K562 (cell line): ENCODE measurements around the gene C22orf39. TPM values are rescaled to one million over a fixed set of nuclear protein-coding genes. Genes with fewer than 3 reads are reported as not detected.
A peak's percentile ranks its signal among the peaks of the same experiment; 100 is the strongest.

ENCODE experiments used
- CBX8 ChIP-seq: fragments of 200-600 bp; sonication (generic); IDR thresholded peaks from 2 replicates; pipeline ENCODE4 v1.6.1; 2012; ENCODE audit warnings: borderline replicate concordance, mixed run types, low read depth, mild to moderate bottlenecking, moderate library complexity, mixed read lengths, low read length, control low read depth, inconsistent platforms; ENCODE audit not compliant: poor library complexity, severe bottlenecking; ENCODE audit errors: extremely low read depth
- DNMT1 ChIP-seq: fragments of 450-650 bp; IDR thresholded peaks from 2 replicates; pipeline ENCODE4 v1.6.1; 2016; ENCODE audit warnings: antibody characterized with exemption, mild to moderate bottlenecking
- FOXA3 ChIP-seq, 2 experiments: fragments of 450-650 bp in 1 of 2; sonication (generic) in 1 of 2; formaldehyde crosslinking; IDR thresholded peaks in 1 of 2; conservative IDR thresholded peaks in 1 of 2; 2 replicates each; pipeline versions ENCODE4 v1.4.0 to v1.8.0; 2020 to 2022; ENCODE audit warnings: mild to moderate bottlenecking in 2 of 2, missing genetic modification reagents in 1 of 2
- PRPF4 ChIP-seq: fragments of 200-400 bp; formaldehyde crosslinking; IDR thresholded peaks from one replicate; pipeline ENCODE4 v1.6.1; 2017; ENCODE audit warnings: low read length, low read depth, mild to moderate bottlenecking; ENCODE audit not compliant: insufficient read depth, poor library complexity, severe bottlenecking
- PYGO2 ChIP-seq: fragments of 450-650 bp; IDR thresholded peaks from 2 replicates; pipeline ENCODE4 v1.6.1; 2016; ENCODE audit warnings: mild to moderate bottlenecking, missing genetic modification characterization, moderate library complexity, missing compliant biosample characterization
- RFX5 ChIP-seq: IDR thresholded peaks from 2 replicates; pipeline ENCODE4 v1.6.1; 2011; ENCODE audit warnings: low read depth, mild to moderate bottlenecking, improper control_type of control experiment, low read length
- SMAD1 ChIP-seq: fragments of 150-350 bp; IDR thresholded peaks from 2 replicates; pipeline ENCODE4 v1.6.1; 2014; ENCODE audit warnings: low read length, low read depth; ENCODE audit not compliant: partially characterized antibody
- XRCC3 ChIP-seq: fragments of 450-650 bp; IDR thresholded peaks from 2 replicates; pipeline ENCODE4 v1.6.1; 2017; ENCODE audit warnings: mild to moderate bottlenecking, moderate library complexity
- ZFP36 ChIP-seq: fragments of 150-350 bp; IDR thresholded peaks from 2 replicates; pipeline ENCODE4 v1.6.1; 2018; ENCODE audit warnings: low read length, low read depth; ENCODE audit not compliant: partially characterized antibody
- ZNF134 ChIP-seq: fragments of 250-450 bp; sonication (Bioruptor Pico); conservative IDR thresholded peaks from 2 replicates; pipeline ENCODE4 v1.4.0; 2020
- ZNF212 ChIP-seq: fragments of 450-650 bp; formaldehyde crosslinking; IDR thresholded peaks from 2 replicates; pipeline ENCODE4 v1.4.0; 2020; ENCODE audit warnings: mild to moderate bottlenecking
- polyA plus RNA-seq, 8 experiments: library from polyadenylated mRNA; depleted of rRNA in 4 of 8; stranded (reverse) in 5 of 8; unstranded in 3 of 8; fragments of >200 nt; fragmentation: Nextera tagmentation in 2 of 8; fragmentation: Illumina TruSeq in 1 of 8; extraction: Ambion mirVana in 2 of 8; extraction: Trizol in 1 of 8; gene quantifications; 2 replicates each; pipeline versions ENCODE4 v1.2.1 to v1.2.3, GENCODE V29; 2011 to 2014; ENCODE audit warnings: inconsistent platforms in 1 of 8, missing spikeins in 1 of 8
- total RNA-seq, 7 experiments: library from RNA; depleted of rRNA in 6 of 7; stranded (reverse); fragments of >200 nt in 6 of 7; fragmentation: Illumina TruSeq in 2 of 7; extraction: Trizol in 2 of 7; gene quantifications; 2 replicates each; pipeline versions ENCODE4 v1.2.1 to v1.2.3, GENCODE V29; 2011 to 2021; ENCODE audit warnings: low replicate concordance in 1 of 7
- TF ChIP-seq, protein P1 (sequence below): fragments of 450-650 bp; IDR thresholded peaks from 2 replicates; pipeline ENCODE4 v1.6.1; 2018; ENCODE audit not compliant: partially characterized antibody
- TF ChIP-seq, protein P2 (sequence below): fragments of 450-650 bp; formaldehyde crosslinking; IDR thresholded peaks from 2 replicates; pipeline ENCODE4 v1.4.0; 2020; ENCODE audit warnings: mild to moderate bottlenecking, moderate library complexity
- TF ChIP-seq, protein P3 (sequence below): fragments of 450-650 bp; IDR thresholded peaks from 2 replicates; pipeline ENCODE4 v1.6.1; 2014; ENCODE audit warnings: low read depth, mild to moderate bottlenecking, moderate library complexity, borderline replicate concordance
- TF ChIP-seq, protein P4 (sequence below): fragments of 250-450 bp; sonication (Bioruptor Pico); IDR thresholded peaks from 2 replicates; pipeline ENCODE4 v1.5.0; 2020; ENCODE audit warnings: mild to moderate bottlenecking, borderline replicate concordance
- TF ChIP-seq, protein P5 (sequence below), 3 experiments: IDR thresholded peaks in 2 of 3; conservative IDR thresholded peaks in 1 of 3; 2 replicates each; pipeline ENCODE4 v1.5.1; 2011 to 2012; ENCODE audit warnings: low read length in 3 of 3, mild to moderate bottlenecking in 3 of 3, control low read depth in 2 of 3, improper control_type of control experiment in 1 of 3, inconsistent platforms in 1 of 3, low read depth in 1 of 3, mixed read lengths in 1 of 3, moderate library complexity in 1 of 3; ENCODE audit not compliant: insufficient read depth in 2 of 3

The C22orf39 gene
- total and polyA plus RNA-seq, 9 of the 15 experiments (the other 6 are each of a cell fraction or from before 2014, with no cell fraction given): 20.4 to 139 (median 66.8) TPM

DNA sequence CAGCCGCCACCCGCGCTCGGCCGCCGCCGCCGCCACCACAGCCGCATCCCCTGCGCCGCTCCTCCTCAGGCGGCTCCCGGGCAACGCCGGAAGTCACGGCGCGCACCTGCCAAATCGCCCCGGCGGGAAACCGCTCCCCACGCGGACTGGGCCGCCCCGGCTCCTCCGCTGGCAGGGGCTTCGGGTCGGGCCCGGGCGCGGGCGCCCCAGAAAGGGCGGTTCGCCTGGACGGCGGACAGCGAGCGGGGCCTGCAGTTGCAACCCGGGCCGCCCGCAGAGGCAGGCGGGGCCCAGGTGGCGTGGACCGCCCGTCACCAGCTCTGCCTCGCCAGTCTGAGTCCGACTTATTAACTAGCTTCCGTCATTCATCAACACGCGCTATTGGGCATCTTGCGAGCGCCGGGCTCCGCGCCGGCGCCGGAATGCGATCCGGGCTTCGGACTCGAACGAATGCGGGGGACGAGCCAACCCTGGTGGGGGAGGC lies 15.8 kb downstream of the C22orf39 start, which contains the start of gene HIRA (continued):
- TF ChIP-seq, protein P1, sequence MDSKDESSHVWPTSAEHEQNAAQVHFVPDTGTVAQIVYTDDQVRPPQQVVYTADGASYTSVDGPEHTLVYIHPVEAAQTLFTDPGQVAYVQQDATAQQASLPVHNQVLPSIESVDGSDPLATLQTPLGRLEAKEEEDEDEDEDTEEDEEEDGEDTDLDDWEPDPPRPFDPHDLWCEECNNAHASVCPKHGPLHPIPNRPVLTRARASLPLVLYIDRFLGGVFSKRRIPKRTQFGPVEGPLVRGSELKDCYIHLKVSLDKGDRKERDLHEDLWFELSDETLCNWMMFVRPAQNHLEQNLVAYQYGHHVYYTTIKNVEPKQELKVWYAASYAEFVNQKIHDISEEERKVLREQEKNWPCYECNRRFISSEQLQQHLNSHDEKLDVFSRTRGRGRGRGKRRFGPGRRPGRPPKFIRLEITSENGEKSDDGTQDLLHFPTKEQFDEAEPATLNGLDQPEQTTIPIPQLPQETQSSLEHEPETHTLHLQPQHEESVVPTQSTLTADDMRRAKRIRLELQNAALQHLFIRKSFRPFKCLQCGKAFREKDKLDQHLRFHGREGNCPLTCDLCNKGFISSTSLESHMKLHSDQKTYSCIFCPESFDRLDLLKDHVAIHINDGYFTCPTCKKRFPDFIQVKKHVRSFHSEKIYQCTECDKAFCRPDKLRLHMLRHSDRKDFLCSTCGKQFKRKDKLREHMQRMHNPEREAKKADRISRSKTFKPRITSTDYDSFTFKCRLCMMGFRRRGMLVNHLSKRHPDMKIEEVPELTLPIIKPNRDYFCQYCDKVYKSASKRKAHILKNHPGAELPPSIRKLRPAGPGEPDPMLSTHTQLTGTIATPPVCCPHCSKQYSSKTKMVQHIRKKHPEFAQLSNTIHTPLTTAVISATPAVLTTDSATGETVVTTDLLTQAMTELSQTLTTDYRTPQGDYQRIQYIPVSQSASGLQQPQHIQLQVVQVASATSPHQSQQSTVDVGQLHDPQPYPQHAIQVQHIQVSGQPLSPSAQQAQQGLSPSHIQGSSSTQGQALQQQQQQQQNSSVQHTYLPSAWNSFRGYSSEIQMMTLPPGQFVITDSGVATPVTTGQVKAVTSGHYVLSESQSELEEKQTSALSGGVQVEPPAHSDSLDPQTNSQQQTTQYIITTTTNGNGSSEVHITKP: no peak
- no peak for TF ChIP-seq FOXA3 (CRISPR knock-in tag; conservative IDR thresholded peaks at IDR 0.05 in 1 of 2, IDR thresholded peaks at IDR 0.05 in 1 of 2)
- peak; percentile 61; the same call in 1 of the 2 replicates for TF ChIP-seq ZNF134
- TF ChIP-seq, protein P2, sequence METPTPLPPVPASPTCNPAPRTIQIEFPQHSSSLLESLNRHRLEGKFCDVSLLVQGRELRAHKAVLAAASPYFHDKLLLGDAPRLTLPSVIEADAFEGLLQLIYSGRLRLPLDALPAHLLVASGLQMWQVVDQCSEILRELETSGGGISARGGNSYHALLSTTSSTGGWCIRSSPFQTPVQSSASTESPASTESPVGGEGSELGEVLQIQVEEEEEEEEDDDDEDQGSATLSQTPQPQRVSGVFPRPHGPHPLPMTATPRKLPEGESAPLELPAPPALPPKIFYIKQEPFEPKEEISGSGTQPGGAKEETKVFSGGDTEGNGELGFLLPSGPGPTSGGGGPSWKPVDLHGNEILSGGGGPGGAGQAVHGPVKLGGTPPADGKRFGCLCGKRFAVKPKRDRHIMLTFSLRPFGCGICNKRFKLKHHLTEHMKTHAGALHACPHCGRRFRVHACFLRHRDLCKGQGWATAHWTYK (CRISPR knock-in tag): peak; percentile 85
- no peak for TF ChIP-seq DNMT1
- TF ChIP-seq CBX8: no peak
- peak; percentile 45 for TF ChIP-seq ZFP36
- TF ChIP-seq, protein P3, sequence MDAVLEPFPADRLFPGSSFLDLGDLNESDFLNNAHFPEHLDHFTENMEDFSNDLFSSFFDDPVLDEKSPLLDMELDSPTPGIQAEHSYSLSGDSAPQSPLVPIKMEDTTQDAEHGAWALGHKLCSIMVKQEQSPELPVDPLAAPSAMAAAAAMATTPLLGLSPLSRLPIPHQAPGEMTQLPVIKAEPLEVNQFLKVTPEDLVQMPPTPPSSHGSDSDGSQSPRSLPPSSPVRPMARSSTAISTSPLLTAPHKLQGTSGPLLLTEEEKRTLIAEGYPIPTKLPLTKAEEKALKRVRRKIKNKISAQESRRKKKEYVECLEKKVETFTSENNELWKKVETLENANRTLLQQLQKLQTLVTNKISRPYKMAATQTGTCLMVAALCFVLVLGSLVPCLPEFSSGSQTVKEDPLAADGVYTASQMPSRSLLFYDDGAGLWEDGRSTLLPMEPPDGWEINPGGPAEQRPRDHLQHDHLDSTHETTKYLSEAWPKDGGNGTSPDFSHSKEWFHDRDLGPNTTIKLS: no peak
- TF ChIP-seq, protein P4, sequence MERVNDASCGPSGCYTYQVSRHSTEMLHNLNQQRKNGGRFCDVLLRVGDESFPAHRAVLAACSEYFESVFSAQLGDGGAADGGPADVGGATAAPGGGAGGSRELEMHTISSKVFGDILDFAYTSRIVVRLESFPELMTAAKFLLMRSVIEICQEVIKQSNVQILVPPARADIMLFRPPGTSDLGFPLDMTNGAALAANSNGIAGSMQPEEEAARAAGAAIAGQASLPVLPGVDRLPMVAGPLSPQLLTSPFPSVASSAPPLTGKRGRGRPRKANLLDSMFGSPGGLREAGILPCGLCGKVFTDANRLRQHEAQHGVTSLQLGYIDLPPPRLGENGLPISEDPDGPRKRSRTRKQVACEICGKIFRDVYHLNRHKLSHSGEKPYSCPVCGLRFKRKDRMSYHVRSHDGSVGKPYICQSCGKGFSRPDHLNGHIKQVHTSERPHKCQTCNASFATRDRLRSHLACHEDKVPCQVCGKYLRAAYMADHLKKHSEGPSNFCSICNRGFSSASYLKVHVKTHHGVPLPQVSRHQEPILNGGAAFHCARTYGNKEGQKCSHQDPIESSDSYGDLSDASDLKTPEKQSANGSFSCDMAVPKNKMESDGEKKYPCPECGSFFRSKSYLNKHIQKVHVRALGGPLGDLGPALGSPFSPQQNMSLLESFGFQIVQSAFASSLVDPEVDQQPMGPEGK (CRISPR knock-in tag): no peak
- TF ChIP-seq, protein P5, sequence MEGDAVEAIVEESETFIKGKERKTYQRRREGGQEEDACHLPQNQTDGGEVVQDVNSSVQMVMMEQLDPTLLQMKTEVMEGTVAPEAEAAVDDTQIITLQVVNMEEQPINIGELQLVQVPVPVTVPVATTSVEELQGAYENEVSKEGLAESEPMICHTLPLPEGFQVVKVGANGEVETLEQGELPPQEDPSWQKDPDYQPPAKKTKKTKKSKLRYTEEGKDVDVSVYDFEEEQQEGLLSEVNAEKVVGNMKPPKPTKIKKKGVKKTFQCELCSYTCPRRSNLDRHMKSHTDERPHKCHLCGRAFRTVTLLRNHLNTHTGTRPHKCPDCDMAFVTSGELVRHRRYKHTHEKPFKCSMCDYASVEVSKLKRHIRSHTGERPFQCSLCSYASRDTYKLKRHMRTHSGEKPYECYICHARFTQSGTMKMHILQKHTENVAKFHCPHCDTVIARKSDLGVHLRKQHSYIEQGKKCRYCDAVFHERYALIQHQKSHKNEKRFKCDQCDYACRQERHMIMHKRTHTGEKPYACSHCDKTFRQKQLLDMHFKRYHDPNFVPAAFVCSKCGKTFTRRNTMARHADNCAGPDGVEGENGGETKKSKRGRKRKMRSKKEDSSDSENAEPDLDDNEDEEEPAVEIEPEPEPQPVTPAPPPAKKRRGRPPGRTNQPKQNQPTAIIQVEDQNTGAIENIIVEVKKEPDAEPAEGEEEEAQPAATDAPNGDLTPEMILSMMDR (IDR thresholded peaks at IDR 0.05 in 2 of 3, conservative IDR thresholded peaks at IDR 0.05 in 1 of 3; ENCODE audit: insufficient read depth in 2 of 3, low read depth in 1 of 3, low read length in 3 of 3): peak in 1 of 3 experiments; percentile 29; a peak in 3 of 6 replicates
- 0 out of 2 replicates have a peak, but pooled peaks have one; percentile 15 for TF ChIP-seq RFX5
- no peak for TF ChIP-seq PYGO2
- peak; percentile 80 for TF ChIP-seq SMAD1
- no peak for TF ChIP-seq XRCC3
- peak; percentile 89; the same call in 1 of the 2 replicates for TF ChIP-seq ZNF212 (CRISPR knock-in tag)
- no peak for TF ChIP-seq PRPF4
